ENCODE results near the gene ARL6. TPM values are rescaled to one million over a fixed set of nuclear protein-coding genes. Genes with fewer than 3 reads are reported as not detected.

Gene ARL6
- total RNA-seq, 1 experiment from 2014 or later = 7.1 TPM

- Histone ChIP-seq H3K18ac (ENCODE audit: insufficient read length, low read depth, low read length) (no peak overlapping the region), H3K79me2 (ENCODE audit: insufficient read depth, low read length) (no peaks in the 10 kb centered on the region), H2BK120ac (ENCODE audit: low read depth, low read length, poor library complexity, severe bottlenecking) (no peak overlapping the region), H3K23ac (ENCODE audit: insufficient read length, low read depth, low read length) (no peak overlapping the region), H2BK20ac (ENCODE audit: low read depth, low read length, poor library complexity, severe bottlenecking) (no peak overlapping the region), H3K4me2 (ENCODE audit: insufficient read depth, insufficient read length, low read length) (no peak overlapping the region), H2BK5ac (ENCODE audit: insufficient read length, low read length) (no peak overlapping the region), H3K9ac (ENCODE audit: extremely low read depth, insufficient read length, low read length) (no peak overlapping the region), H3K56ac (ENCODE audit: insufficient read length, low read depth, low read length) (no peak overlapping the region), H2BK15ac (ENCODE audit: low read depth, low read length) (no peak overlapping the region), H3K9me3 (ENCODE audit: control insufficient read depth, low read depth, low read length) (no peaks in the 10 kb centered on the region), H2AFZ (ENCODE audit: low read length) (no peak overlapping the region), H2BK12ac (ENCODE audit: insufficient read length, low read depth, low read length) (no peak overlapping the region), H3K79me1 (ENCODE audit: insufficient read depth, low read depth, low read length, poor library complexity, severe bottlenecking) (no peaks in the 10 kb centered on the region), H3K27me3 (ENCODE audit: insufficient read depth, low read length) (peaks cover 2% of the 10 kb centered on the region; the same call in 1 of the 2 replicates), H3K23me2 (ENCODE audit: insufficient read length, low read depth, low read length, poor library complexity, severe bottlenecking) (peaks cover 12% of the 10 kb centered on the region), H3K4ac (ENCODE audit: low read depth, low read length) (no peak overlapping the region), H3T11ph (ENCODE audit: low read length) (no peak overlapping the region), H4K91ac (ENCODE audit: insufficient read length, low read depth, low read length) (no peak overlapping the region), H2AK5ac (ENCODE audit: insufficient read length, low read length) (no peak overlapping the region), H4K8ac (replicated peaks; ENCODE audit: insufficient read length, low read depth, low read length) (no peak overlapping the region), H3K27ac (ENCODE audit: insufficient read length, low read depth, low read length) (no peak overlapping the region), H4K20me1 (ENCODE audit: control insufficient read depth, insufficient read depth, insufficient read length) (no peaks in the 10 kb centered on the region), H4K5ac (ENCODE audit: insufficient read length, low read depth, low read length) (no peak overlapping the region), H3K4me1 (ENCODE audit: insufficient read depth, low read length) (no peaks in the 10 kb centered on the region), H3K14ac (ENCODE audit: insufficient read depth, low read length) (no peak overlapping the region)
- no peak for DNase-seq
- Mint-ChIP-seq H3K36me3 (ENCODE audit: insufficient read depth in 1 of 3, low read depth in 3 of 3) (no peaks in the 10 kb centered on the region), H3K27me3 (ENCODE audit: low read depth) (peaks cover 25% of the 10 kb centered on the region), H3K9me3 (no peaks in the 10 kb centered on the region), H3K4me3 (no peak overlapping the region), H3K4me1 (peaks cover 15 to 18% of the 10 kb centered on the region in 2 experiments), H3K27ac (no peak overlapping the region)
- WGBS (ENCODE audit: extremely low coverage, insufficient read length, low lambda C conversion rate) = no CpG with 5 or more reads among the region's 3 CpGs
- TF ChIP-seq, protein P1, sequence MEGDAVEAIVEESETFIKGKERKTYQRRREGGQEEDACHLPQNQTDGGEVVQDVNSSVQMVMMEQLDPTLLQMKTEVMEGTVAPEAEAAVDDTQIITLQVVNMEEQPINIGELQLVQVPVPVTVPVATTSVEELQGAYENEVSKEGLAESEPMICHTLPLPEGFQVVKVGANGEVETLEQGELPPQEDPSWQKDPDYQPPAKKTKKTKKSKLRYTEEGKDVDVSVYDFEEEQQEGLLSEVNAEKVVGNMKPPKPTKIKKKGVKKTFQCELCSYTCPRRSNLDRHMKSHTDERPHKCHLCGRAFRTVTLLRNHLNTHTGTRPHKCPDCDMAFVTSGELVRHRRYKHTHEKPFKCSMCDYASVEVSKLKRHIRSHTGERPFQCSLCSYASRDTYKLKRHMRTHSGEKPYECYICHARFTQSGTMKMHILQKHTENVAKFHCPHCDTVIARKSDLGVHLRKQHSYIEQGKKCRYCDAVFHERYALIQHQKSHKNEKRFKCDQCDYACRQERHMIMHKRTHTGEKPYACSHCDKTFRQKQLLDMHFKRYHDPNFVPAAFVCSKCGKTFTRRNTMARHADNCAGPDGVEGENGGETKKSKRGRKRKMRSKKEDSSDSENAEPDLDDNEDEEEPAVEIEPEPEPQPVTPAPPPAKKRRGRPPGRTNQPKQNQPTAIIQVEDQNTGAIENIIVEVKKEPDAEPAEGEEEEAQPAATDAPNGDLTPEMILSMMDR (conservative IDR thresholded peaks at IDR 0.05) = no peak
Observed at GRCh38 chr3:97817965-97818364, 53.4 kb downstream of the ARL6 start.
